H9 (cell line): Measurements from ENCODE around the gene DENND1A. TPM values are rescaled to one million over a fixed set of nuclear protein-coding genes. Genes with fewer than 3 reads are reported as not detected.

Experiments used
- DNase-seq: peaks from one replicate; pipeline ENCODE4 v3.0.0-alpha.2; 2017
- H2AFZ ChIP-seq: one replicate; pipeline ENCODE4 v1.6.1; 2013; ENCODE audit warnings: mild to moderate bottlenecking, low read length, control low read depth, moderate library complexity
- H2AK5ac ChIP-seq: 2 replicates; pipeline ENCODE4 v1.6.1; 2013; ENCODE audit warnings: low read length, control low read depth, mixed read lengths; ENCODE audit not compliant: insufficient read length
- H2BK120ac ChIP-seq: one replicate; pipeline ENCODE4 v1.6.1; 2013; ENCODE audit warnings: low read depth, mild to moderate bottlenecking, low read length, control low read depth, inconsistent platforms; ENCODE audit not compliant: poor library complexity, severe bottlenecking
- H2BK12ac ChIP-seq: 2 replicates; pipeline ENCODE4 v1.6.1; 2013; ENCODE audit warnings: low read length, control low read depth, mixed read lengths, low read depth; ENCODE audit not compliant: insufficient read length
- H2BK15ac ChIP-seq: 2 replicates; pipeline ENCODE4 v1.6.1; 2013; ENCODE audit warnings: low read depth, low read length, control low read depth
- H2BK20ac ChIP-seq: one replicate; pipeline ENCODE4 v1.6.1; 2013; ENCODE audit warnings: low read depth, mild to moderate bottlenecking, low read length, control low read depth, inconsistent platforms; ENCODE audit not compliant: poor library complexity, severe bottlenecking
- H2BK5ac ChIP-seq: 2 replicates; pipeline ENCODE4 v1.6.1; 2013; ENCODE audit warnings: low read length, control low read depth, mixed read lengths; ENCODE audit not compliant: insufficient read length
- H3K14ac ChIP-seq: 2 replicates; pipeline ENCODE4 v1.6.1; 2013; ENCODE audit warnings: low read length, control low read depth; ENCODE audit not compliant: insufficient read depth
- H3K18ac ChIP-seq: 2 replicates; pipeline ENCODE4 v1.6.1; 2013; ENCODE audit warnings: low read depth, mild to moderate bottlenecking, mixed read lengths, low read length, control low read depth; ENCODE audit not compliant: insufficient read length
- H3K23ac ChIP-seq: 2 replicates; pipeline ENCODE4 v1.6.1; 2013; ENCODE audit warnings: low read length, control low read depth, mixed read lengths, low read depth; ENCODE audit not compliant: insufficient read length
- H3K23me2 ChIP-seq: 2 replicates; pipeline ENCODE4 v1.6.1; 2013; ENCODE audit warnings: low read depth, mild to moderate bottlenecking, mixed read lengths, low read length, control low read depth; ENCODE audit not compliant: insufficient read length, poor library complexity, severe bottlenecking
- H3K27ac ChIP-seq: 2 replicates; pipeline ENCODE4 v1.5.1; 2013; ENCODE audit warnings: low read length, control low read depth, mixed read lengths, low read depth; ENCODE audit not compliant: insufficient read length
- H3K27me3 ChIP-seq: 2 replicates; pipeline ENCODE4 v1.6.1; 2013; ENCODE audit warnings: low read length, control low read depth, inconsistent platforms; ENCODE audit not compliant: insufficient read depth
- H3K4ac ChIP-seq: 2 replicates; pipeline ENCODE4 v1.6.1; 2013; ENCODE audit warnings: low read depth, mild to moderate bottlenecking, control low read depth, inconsistent platforms, low read length, moderate library complexity
- H3K4me1 ChIP-seq: 2 replicates; pipeline ENCODE4 v1.6.1; 2013; ENCODE audit warnings: low read length, control low read depth, inconsistent platforms; ENCODE audit not compliant: insufficient read depth
- H3K4me2 ChIP-seq: 2 replicates; pipeline ENCODE4 v1.6.1; 2013; ENCODE audit warnings: low read length, control low read depth, mixed read lengths; ENCODE audit not compliant: insufficient read length, insufficient read depth
- H3K56ac ChIP-seq: 2 replicates; pipeline ENCODE4 v1.6.1; 2013; ENCODE audit warnings: low read depth, mild to moderate bottlenecking, mixed read lengths, low read length, control low read depth; ENCODE audit not compliant: insufficient read length
- H3K79me1 ChIP-seq: 2 replicates; pipeline ENCODE4 v1.6.1; 2013; ENCODE audit warnings: low read depth, mild to moderate bottlenecking, moderate library complexity, low read length, control low read depth, inconsistent platforms; ENCODE audit not compliant: insufficient read depth, poor library complexity, severe bottlenecking
- H3K79me2 ChIP-seq: 2 replicates; pipeline ENCODE4 v1.6.1; 2013; ENCODE audit warnings: low read length, control low read depth, inconsistent platforms; ENCODE audit not compliant: insufficient read depth
- H3K9ac ChIP-seq: 2 replicates; pipeline ENCODE4 v1.6.1; 2013; ENCODE audit warnings: low read length, control low read depth, mixed read lengths; ENCODE audit not compliant: insufficient read length; ENCODE audit errors: extremely low read depth
- H3K9me3 ChIP-seq: one replicate; pipeline ENCODE4 v1.6.1; 2013; ENCODE audit warnings: low read depth, low read length, inconsistent platforms; ENCODE audit not compliant: control insufficient read depth
- H3T11ph ChIP-seq: one replicate; pipeline ENCODE4 v1.6.1; 2013; ENCODE audit warnings: mild to moderate bottlenecking, low read length, control low read depth, inconsistent platforms
- H4K20me1 ChIP-seq: one replicate; pipeline ENCODE4 v1.6.1; 2013; ENCODE audit not compliant: control insufficient read depth, insufficient read length, insufficient read depth
- H4K5ac ChIP-seq: 2 replicates; pipeline ENCODE4 v1.6.1; 2013; ENCODE audit warnings: low read depth, mild to moderate bottlenecking, mixed read lengths, low read length, control low read depth; ENCODE audit not compliant: insufficient read length
- H4K8ac ChIP-seq: replicated peaks from 2 replicates; pipeline ENCODE4 v1.6.1; 2013; ENCODE audit warnings: low read length, control low read depth, mixed read lengths, low read depth; ENCODE audit not compliant: insufficient read length
- H4K91ac ChIP-seq: 2 replicates; pipeline ENCODE4 v1.6.1; 2013; ENCODE audit warnings: low read depth, mild to moderate bottlenecking, moderate library complexity, mixed read lengths, low read length, control low read depth; ENCODE audit not compliant: insufficient read length
- H3K27ac Mint-ChIP-seq, 3 experiments: 2 replicates in 2 of 3; 3 replicates in 1 of 3; pipeline ENCODE4 v1.8.0; 2020 to 2021; ENCODE audit warnings: mixed read lengths in 3 of 3, mild to moderate bottlenecking in 1 of 3, moderate library complexity in 1 of 3
- H3K27me3 Mint-ChIP-seq: 2 replicates; pipeline ENCODE4 v1.8.0; 2021; ENCODE audit warnings: low read depth, mild to moderate bottlenecking, moderate library complexity, mixed read lengths
- H3K36me3 Mint-ChIP-seq, 3 experiments: 2 replicates in 2 of 3; 3 replicates in 1 of 3; pipeline ENCODE4 v1.8.0; 2020 to 2021; ENCODE audit warnings: low read depth in 3 of 3, mixed read lengths in 3 of 3; ENCODE audit not compliant: insufficient read depth in 1 of 3
- H3K4me1 Mint-ChIP-seq, 2 experiments: 2 replicates each; pipeline ENCODE4 v1.8.0; 2020; ENCODE audit warnings: mixed read lengths in 2 of 2
- H3K4me3 Mint-ChIP-seq, 2 experiments: 2 replicates in 1 of 2; 3 replicates in 1 of 2; pipeline ENCODE4 v1.8.0; 2020 to 2021; ENCODE audit warnings: mild to moderate bottlenecking in 2 of 2, mixed read lengths in 2 of 2, moderate library complexity in 1 of 2
- H3K9me3 Mint-ChIP-seq, 2 experiments: 2 replicates in 1 of 2; 3 replicates in 1 of 2; pipeline ENCODE4 v1.8.0; 2020; ENCODE audit warnings: mild to moderate bottlenecking in 2 of 2, mixed read lengths in 2 of 2, moderate library complexity in 1 of 2
- CTCF ChIP-seq: fragments of 200-600 bp; sonication (generic); conservative IDR thresholded peaks from 3 replicates; pipeline ENCODE4 v1.8.0; 2021; ENCODE audit warnings: antibody characterized with exemption, mild to moderate bottlenecking
- WGBS: extraction: QIAGEN DNeasy Blood & Tissue Kit; methylation state at CpG from one replicate; pipeline ENCODE4 v1.1.7; 2013; ENCODE audit warnings: missing lambda C conversion rate, low lambda C conversion rate, mixed read lengths; ENCODE audit not compliant: insufficient read length; ENCODE audit errors: extremely low coverage; 5-methylcytosine and 5-hydroxymethylcytosine counted together
- total RNA-seq: library from RNA; stranded (reverse); gene quantifications from 2 replicates; pipeline ENCODE4 v1.2.1, GENCODE V29; 2021

The DENND1A gene
- total RNA-seq, 1 experiment from 2014 or later: 20.4 TPM

- H3K14ac ChIP-seq: no peak overlapping the region
- Mint-ChIP-seq H3K36me3 (no peaks in the 10 kb centered on the region; a peak in 4 of 7 replicates), H3K27ac (no peak overlapping the region), H3K27me3 (peaks cover 3% of the 10 kb centered on the region), H3K4me1 (peaks cover 15 to 19% of the 10 kb centered on the region in 2 experiments), H3K4me3 (no peak overlapping the region), H3K9me3 (no peaks in the 10 kb centered on the region)
- no peak for DNase-seq
- no peak overlapping the region for H3K4ac ChIP-seq
- H4K20me1 ChIP-seq: no peaks in the 10 kb centered on the region
- no peak overlapping the region for H4K5ac ChIP-seq
- whole genome bisulfite sequencing: no CpG with 5 or more reads among the region's 6 CpGs
- no peaks in the 10 kb centered on the region for H3K79me2 ChIP-seq
- no peak overlapping the region for H2BK120ac ChIP-seq
- H3K4me1 ChIP-seq: peaks cover 8% of the 10 kb centered on the region; the same call in 1 of the 2 replicates
- no peak for TF ChIP-seq CTCF
- no peak overlapping the region for H2BK5ac ChIP-seq
- no peaks in the 10 kb centered on the region for H3K27me3 ChIP-seq
- no peak overlapping the region for H3K9ac ChIP-seq
- H3K27ac ChIP-seq: no peak overlapping the region
- no peak overlapping the region for H2AFZ ChIP-seq
- no peak overlapping the region for H2AK5ac ChIP-seq
- no peaks in the 10 kb centered on the region for H3K79me1 ChIP-seq
- no peak overlapping the region for H2BK15ac ChIP-seq
- H3K18ac ChIP-seq: no peak overlapping the region
- no peak overlapping the region for H2BK20ac ChIP-seq
- H3K23ac ChIP-seq: no peak overlapping the region
- H4K8ac ChIP-seq: no peak overlapping the region
- no peak overlapping the region for H2BK12ac ChIP-seq
- H3T11ph ChIP-seq: no peak overlapping the region
- H4K91ac ChIP-seq: no peak overlapping the region
- no peak overlapping the region for H3K56ac ChIP-seq
- H3K9me3 ChIP-seq: no peaks in the 10 kb centered on the region
- no peak overlapping the region for H3K4me2 ChIP-seq
- H3K23me2 ChIP-seq: no peaks in the 10 kb centered on the region
Measured at GRCh38 chr9:123562844-123563346, 367.0 kb downstream of the DENND1A start.
